Stimulated activated naive CD4-positive, alpha-beta T cell treated with Interleukin-2 at 50 U/mL for 16 hours (primary cell): Measurements from ENCODE around the gene GLCCI1.

Experiments
- DNase-seq: peaks from one replicate; lab custom pipeline; 2025; lab: John Stamatoyannopoulos, UW

The GLCCI1 gene

GRCh38 chr7:7964250-7964649 is 4.3 kb upstream of the GLCCI1 start:
- DNase-seq = no peak

GRCh38 chr7:7964691-7965090 is 3.9 kb upstream of the GLCCI1 start:
- no peak for DNase-seq

GRCh38 chr7:7965301-7965700 is 3.3 kb upstream of the GLCCI1 start:
- DNase-seq = no peak

GRCh38 chr7:7966141-7966734 is 2.4 kb upstream of the GLCCI1 start:
- no peak for DNase-seq

GRCh38 chr7:7967886-7968543 is 581 bp upstream of the GLCCI1 start:
- DNase-seq = no peak

GRCh38 chr7:7969306-7970236 is 975 bp downstream of the GLCCI1 start:
- DNase-seq = peak; percentile 38

GRCh38 chr7:7970237-7970530 is 1.6 kb downstream of the GLCCI1 start:
- DNase-seq = no peak

- DNase-seq = no peak
Observed at GRCh38 chr7:7970531-7971307, 2.1 kb downstream of the GLCCI1 start.

GRCh38 chr7:7971308-7972040 is 2.9 kb downstream of the GLCCI1 start:
- DNase-seq = no peak

GRCh38 chr7:7972128-7972527 is 3.5 kb downstream of the GLCCI1 start:
- DNase-seq = no peak

GRCh38 chr7:7972922-7973594 is 4.5 kb downstream of the GLCCI1 start:
- no peak for DNase-seq

GRCh38 chr7:7976677-7977076 is 8.1 kb downstream of the GLCCI1 start:
- no peak for DNase-seq

- no peak for DNase-seq
Observed at GRCh38 chr7:7977774-7978173, 9.2 kb downstream of the GLCCI1 start.

GRCh38 chr7:7978860-7979259 is 10.3 kb downstream of the GLCCI1 start:
- no peak for DNase-seq

- no peak for DNase-seq
Observed at GRCh38 chr7:7979558-7979957, 11.0 kb downstream of the GLCCI1 start.

GRCh38 chr7:7980134-7980533 is 11.5 kb downstream of the GLCCI1 start:
- no peak for DNase-seq

GRCh38 chr7:7982904-7983303 is 14.3 kb downstream of the GLCCI1 start:
- DNase-seq = no peak

GRCh38 chr7:7984424-7984823 is 15.8 kb downstream of the GLCCI1 start:
- no peak for DNase-seq

- DNase-seq = no peak
Observed at GRCh38 chr7:7988706-7989105, 20.1 kb downstream of the GLCCI1 start.

- DNase-seq = no peak
Observed at GRCh38 chr7:7989133-7989532, 20.5 kb downstream of the GLCCI1 start.
